ENCODE results near the gene KCNMA1. TPM values are rescaled to one million over a fixed set of nuclear protein-coding genes. Genes with fewer than 3 reads are reported as not detected.
A peak's percentile ranks its signal among the peaks of the same experiment; 100 is the strongest.

The KCNMA1 gene
- polyA plus RNA-seq, 1 experiment, result 21.4 TPM

DNA sequence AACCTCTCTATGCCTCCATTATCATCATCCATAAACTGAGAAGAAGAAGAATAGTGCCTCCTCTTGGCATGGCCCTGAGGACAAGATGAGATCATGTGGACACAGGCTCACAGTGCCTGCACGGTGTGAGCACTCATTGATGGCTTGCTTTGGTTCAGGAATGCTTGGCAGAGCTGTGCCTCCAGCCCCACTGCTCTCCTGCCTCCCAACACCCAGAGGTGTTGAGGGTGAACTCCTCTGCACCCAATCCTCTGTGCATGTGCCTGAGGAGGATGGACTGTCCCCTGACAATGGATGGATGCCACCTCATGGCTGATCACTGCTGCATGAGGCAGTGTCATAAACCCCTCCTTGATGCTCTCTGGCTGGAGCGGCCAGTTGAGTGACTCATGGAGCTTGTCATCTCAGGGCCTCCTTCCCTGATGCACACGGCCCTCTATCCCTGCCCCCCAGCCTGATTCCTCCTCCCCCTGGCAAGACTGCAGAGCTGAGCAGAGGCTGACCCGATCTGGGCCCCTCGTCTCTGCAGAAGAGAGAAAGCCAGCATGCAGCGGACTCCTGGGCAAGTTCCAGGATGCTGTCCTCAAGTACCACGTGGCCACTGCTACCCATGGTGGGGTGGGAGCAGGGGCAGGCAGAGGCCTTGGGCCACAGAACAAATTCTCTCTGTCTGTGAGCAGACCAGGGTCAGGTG lies 136.3 kb downstream of the KCNMA1 start:
- Histone ChIP-seq H3K27me3 (ENCODE audit: control insufficient read depth, insufficient read depth, low read length) (no peaks in the 10 kb centered on the region), H3K4me3 (ENCODE audit: low read depth, low read length) (no peak overlapping the region), H3K36me3 (ENCODE audit: control insufficient read depth, insufficient read depth, low read length) (no peaks in the 10 kb centered on the region)
- TF ChIP-seq, protein P1, sequence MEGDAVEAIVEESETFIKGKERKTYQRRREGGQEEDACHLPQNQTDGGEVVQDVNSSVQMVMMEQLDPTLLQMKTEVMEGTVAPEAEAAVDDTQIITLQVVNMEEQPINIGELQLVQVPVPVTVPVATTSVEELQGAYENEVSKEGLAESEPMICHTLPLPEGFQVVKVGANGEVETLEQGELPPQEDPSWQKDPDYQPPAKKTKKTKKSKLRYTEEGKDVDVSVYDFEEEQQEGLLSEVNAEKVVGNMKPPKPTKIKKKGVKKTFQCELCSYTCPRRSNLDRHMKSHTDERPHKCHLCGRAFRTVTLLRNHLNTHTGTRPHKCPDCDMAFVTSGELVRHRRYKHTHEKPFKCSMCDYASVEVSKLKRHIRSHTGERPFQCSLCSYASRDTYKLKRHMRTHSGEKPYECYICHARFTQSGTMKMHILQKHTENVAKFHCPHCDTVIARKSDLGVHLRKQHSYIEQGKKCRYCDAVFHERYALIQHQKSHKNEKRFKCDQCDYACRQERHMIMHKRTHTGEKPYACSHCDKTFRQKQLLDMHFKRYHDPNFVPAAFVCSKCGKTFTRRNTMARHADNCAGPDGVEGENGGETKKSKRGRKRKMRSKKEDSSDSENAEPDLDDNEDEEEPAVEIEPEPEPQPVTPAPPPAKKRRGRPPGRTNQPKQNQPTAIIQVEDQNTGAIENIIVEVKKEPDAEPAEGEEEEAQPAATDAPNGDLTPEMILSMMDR (IDR thresholded peaks at IDR 0.05; ENCODE audit: insufficient read depth, low read depth, low read length), result no peak
- peak; percentile 54 for DNase-seq (ENCODE audit: low read depth)
- ChIA-PET POLR2A (interaction anchor here (0.8 kb wide), 1 partner anchor 337 kb away, joined by 3 read pairs; no protein-coding TSS in a partner anchor), CTCF (interaction anchor here (0.9 to 2.8 kb wide), 4 partner anchors 109 to 211 kb away, joined by 3 to 9 read pairs (median 4); no protein-coding TSS in a partner anchor)

GRCh38 chr10:77500754-77501151 lies 136.9 kb downstream of the KCNMA1 start:
- ChIA-PET CTCF (interaction anchor here (0.9 to 1.4 kb wide), 3 partner anchors 108 to 211 kb away, joined by 3 to 4 read pairs (median 3); no protein-coding TSS in a partner anchor), POLR2A (no interaction called here)
- TF ChIP-seq, protein P1 (IDR thresholded peaks at IDR 0.05; ENCODE audit: insufficient read depth, low read depth, low read length), result no peak
- no peak for DNase-seq (ENCODE audit: low read depth)
- Histone ChIP-seq H3K27me3 (ENCODE audit: control insufficient read depth, insufficient read depth, low read length) (no peaks in the 10 kb centered on the region), H3K36me3 (ENCODE audit: control insufficient read depth, insufficient read depth, low read length) (no peaks in the 10 kb centered on the region), H3K4me3 (ENCODE audit: low read depth, low read length) (no peak overlapping the region)

GRCh38 chr10:77498829-77499228 lies 138.8 kb downstream of the KCNMA1 start:
- no peak overlapping the region for H3K4me3 ChIP-seq (ENCODE audit: low read depth, low read length)
- TF ChIP-seq, protein P1 (IDR thresholded peaks at IDR 0.05; ENCODE audit: insufficient read depth, low read depth, low read length), result no peak
- H3K36me3 ChIP-seq (ENCODE audit: control insufficient read depth, insufficient read depth, low read length), result no peaks in the 10 kb centered on the region
- no peak for DNase-seq (ENCODE audit: low read depth)
- H3K27me3 ChIP-seq (ENCODE audit: control insufficient read depth, insufficient read depth, low read length), result no peaks in the 10 kb centered on the region
- ChIA-PET POLR2A (no interaction called here), CTCF (interaction anchor here (1.3 to 1.8 kb wide), 2 partner anchors 12 to 128 kb away, joined by 3 to 5 read pairs; no protein-coding TSS in a partner anchor)

- DNase-seq (ENCODE audit: low read depth), result no peak
- no peaks in the 10 kb centered on the region for H3K36me3 ChIP-seq (ENCODE audit: control insufficient read depth, insufficient read depth, low read length)
- H3K27me3 ChIP-seq (ENCODE audit: control insufficient read depth, insufficient read depth, low read length), result no peaks in the 10 kb centered on the region
- POLR2A ChIA-PET, result no interaction called here
- TF ChIP-seq, protein P1 (IDR thresholded peaks at IDR 0.05; ENCODE audit: insufficient read depth, low read depth, low read length), result no peak
- CTCF ChIA-PET, result interaction anchor here (1.0 to 2.1 kb wide), 5 partner anchors 10 to 333 kb away, joined by 3 to 5 read pairs (median 3); no protein-coding TSS in a partner anchor
- no peak overlapping the region for H3K4me3 ChIP-seq (ENCODE audit: low read depth, low read length)
These were observed 139.4 kb downstream of the KCNMA1 start for GRCh38 chr10:77498210-77498609.

- Histone ChIP-seq H3K36me3 (ENCODE audit: control insufficient read depth, insufficient read depth, low read length) (no peaks in the 10 kb centered on the region), H3K27me3 (ENCODE audit: control insufficient read depth, insufficient read depth, low read length) (no peaks in the 10 kb centered on the region), H3K4me3 (ENCODE audit: low read depth, low read length) (no peak overlapping the region)
- ChIA-PET POLR2A (no interaction called here), CTCF (interaction anchor here (1.0 to 2.1 kb wide), 6 partner anchors 9 to 332 kb away, joined by 3 to 5 read pairs (median 4); no protein-coding TSS in a partner anchor)
- no peak for DNase-seq (ENCODE audit: low read depth)
- TF ChIP-seq, protein P1 (IDR thresholded peaks at IDR 0.05; ENCODE audit: insufficient read depth, low read depth, low read length), result no peak
These were observed 139.9 kb downstream of the KCNMA1 start for GRCh38 chr10:77497748-77498147.
